Stimulated activated CD8-positive, alpha-beta memory T cell treated with anti-CD3 and anti-CD28 coated beads, Interleukin-4, amount 100 ng/mL, for 4 hours (primary cell): ENCODE data around the gene MYL7.
"Not testable (repeated sequence)": the region's sequence is repeated elsewhere in the genome, so short reads cannot be mapped to it uniquely, and the experiment has no call there.

ENCODE experiments used
- DNase-seq, 2 donors: peaks; one replicate each; pipeline ENCODE4 v3.0.0-alpha.2; 2020; ENCODE audit warnings: low read depth in 2 of 2, low spot score in 1 of 2

MYL7 gene, protein sequence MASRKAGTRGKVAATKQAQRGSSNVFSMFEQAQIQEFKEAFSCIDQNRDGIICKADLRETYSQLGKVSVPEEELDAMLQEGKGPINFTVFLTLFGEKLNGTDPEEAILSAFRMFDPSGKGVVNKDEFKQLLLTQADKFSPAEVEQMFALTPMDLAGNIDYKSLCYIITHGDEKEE

DNA sequence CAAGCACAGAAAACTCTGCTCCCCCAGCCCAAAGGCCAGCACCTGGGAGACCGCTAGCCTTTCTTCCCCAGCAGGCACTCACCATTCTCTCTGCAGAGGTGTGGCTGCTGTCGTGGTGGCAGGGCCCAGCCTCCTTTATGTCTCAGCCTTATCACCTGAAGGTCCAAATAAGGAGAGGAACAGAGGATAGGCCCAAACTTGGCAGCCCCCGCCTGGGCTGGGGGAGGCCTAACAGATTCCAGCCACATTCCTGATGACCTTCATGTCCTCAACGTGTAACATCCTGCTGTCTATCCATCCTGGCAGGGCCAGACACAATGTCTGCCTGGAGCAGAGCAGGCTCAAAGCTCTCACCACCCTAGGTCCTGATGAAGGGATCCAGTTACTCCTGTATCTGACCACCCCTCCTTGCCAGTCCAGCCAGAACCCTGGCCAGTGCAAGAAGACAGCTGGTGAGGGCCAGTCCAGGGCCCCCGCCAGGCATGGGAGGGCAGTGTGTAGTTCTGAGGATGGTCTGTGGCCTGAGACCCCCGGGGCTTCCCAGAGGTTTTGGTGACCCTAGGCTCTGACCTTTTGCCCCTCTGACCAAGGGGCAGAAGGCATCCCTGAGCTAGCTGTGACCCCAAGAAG, at the start of gene MYL7:
TSS of gene MYL7 (minus strand) at position 112 of the 630 bp plus-strand sequence. CDS start at position 85, 27 bp downstream.
- DNase-seq, result no peak

DNA sequence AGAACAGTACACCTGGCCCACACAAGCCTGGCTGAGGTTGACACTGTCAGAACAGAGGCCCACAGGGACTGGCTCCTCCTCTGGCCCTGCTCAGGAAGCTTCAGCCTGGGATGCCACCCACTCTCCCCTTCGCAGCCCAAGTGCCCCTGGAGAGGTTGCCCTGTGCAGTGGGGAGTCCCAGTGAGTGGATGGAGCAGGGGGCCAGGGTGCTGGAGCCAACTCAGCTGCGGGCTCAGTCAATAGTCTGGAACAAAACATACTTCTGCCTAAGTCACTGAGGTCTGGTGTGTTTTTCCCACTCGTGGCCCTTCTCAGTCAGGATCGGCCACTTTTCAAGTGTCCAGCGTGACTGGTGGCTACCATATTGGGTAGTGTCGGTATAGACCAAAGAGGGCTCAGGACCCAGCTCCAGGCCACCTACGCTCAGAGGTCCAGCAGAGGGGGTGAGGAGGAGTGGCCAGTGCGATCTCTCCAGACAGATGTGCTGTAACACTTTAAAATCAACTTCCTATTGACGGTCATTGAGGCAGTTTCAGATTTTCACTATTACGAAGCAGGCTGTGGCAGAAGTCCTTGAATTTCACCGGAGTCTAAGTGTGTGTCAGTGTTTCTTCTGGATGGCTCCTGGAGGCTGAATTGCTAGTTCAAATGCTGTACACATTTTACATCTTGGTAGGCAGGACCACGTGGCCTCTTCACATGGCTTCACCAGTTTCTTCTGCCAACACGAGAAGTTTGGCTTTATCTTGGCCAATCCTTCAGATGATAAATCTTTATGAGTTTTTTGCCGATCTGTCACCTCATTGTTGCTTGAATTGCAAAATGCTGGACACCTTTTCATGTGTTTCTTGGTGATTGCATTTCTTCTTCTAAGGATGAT, 49.1 kb upstream of the MYL7 start:
- DNase-seq, result no peak

DNA sequence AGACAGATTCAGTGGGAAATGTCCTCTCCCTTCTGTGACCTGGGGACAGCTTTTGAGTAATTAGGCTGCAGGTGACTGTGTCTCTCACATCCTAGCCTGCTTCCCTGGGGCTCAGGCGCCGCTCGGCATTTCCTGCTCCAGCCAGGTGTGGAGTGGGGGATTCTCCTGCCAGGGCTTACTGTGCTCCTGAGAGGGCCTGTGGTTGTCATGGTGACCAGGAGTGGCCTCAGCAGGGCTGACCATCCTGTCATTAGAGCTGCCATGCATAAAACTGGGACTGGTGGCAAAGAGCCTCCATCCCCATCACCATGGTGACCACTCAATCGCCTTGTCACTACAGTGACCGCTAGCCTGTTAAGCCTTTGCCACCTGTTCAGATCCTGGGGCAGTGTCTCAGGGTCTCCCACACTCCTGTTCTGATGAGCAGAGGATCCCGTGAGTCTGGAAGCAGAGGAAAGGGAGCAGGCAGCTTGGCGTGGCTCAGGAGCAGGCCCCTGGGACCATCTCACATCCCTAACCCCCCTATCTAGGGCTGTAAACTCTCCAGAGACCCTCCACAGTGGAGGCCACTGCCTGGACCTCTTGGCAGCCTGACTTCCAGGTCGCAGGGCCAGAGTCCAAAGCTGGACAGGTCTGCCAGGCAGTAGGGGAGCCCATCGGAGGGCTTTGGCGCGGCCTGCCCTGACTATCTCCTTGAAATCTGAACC, 48.3 kb upstream of the MYL7 start, which contains the start of gene GCK:
TSS of gene GCK (minus strand) at position 154 of the 707 bp plus-strand sequence. CDS start 486 bp downstream, outside the sequence.
- DNase-seq, result no peak

GRCh38 chr7:44188480-44189225, 47.5 kb upstream of the MYL7 start:
- no peak for DNase-seq

DNA sequence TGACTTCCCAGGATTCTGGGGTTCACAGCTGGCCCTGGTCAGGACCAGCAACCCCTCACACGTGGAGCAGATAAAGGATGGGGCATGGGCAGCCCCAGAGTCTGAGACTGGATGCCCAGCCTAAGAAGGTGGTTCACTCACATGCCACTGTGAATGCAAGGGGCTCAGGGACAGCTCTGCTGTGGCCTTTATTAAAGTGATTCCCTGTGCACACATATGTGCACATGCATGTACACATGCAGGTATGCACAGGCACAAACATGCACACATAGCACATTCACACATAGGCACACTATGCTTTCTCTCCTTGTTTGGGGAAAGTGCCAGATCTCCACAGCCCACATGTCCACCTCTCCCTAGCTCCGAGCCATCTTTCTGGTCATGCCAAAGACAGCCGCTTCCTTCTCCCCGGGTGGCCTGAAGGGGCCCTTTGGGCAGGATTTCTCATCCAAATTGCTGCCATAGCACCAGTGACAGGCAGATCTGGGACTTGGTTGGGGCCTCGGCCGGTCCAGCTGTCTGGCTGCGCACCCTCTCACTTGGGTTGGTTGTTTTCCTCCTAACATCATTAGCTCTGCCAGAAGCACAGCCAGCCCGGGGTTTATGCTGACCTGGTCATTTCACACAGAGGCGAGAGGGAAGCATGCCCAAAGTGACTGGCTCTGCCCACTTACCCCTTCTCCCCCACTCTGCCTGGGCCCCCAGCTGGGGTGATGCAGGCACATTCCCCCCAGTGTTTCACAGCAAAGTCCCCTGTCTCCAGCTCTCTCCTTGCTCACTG, 46.7 kb upstream of the MYL7 start:
- no peak for DNase-seq

GRCh38 chr7:44186736-44187135, 45.6 kb upstream of the MYL7 start:
- no peak for DNase-seq

- no peak for DNase-seq
Observed at GRCh38 chr7:44185729-44186128, 44.6 kb upstream of the MYL7 start.

DNA sequence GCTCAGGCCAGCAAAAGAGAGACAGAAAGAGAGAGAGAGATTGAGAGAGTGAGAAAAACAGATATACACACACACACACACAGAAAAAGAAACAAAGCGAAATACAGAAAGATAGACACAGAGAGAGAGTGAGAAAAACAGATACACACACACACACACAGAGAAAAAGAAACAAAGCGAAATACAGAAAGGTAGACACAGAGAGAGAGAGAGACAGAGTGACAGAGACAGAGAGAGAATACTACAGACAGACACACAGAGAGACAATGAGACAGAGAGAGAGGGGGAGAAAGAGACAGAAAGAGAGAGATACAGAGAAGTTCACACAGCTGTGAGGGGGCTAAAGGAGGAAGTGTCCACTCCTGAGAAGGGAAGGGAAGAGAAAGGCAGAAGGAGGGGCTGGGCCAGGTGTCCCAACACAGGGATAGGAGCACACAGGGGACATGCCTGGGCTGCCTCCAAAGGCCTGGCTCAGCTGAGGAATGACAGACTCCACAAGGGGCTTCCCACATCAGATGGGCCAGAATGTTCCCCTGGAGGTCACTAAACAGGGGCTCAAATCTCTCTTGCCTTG, 43.8 kb upstream of the MYL7 start:
- DNase-seq, result no peak

GRCh38 chr7:44184206-44184872, 43.2 kb upstream of the MYL7 start:
- DNase-seq, result no peak

DNA sequence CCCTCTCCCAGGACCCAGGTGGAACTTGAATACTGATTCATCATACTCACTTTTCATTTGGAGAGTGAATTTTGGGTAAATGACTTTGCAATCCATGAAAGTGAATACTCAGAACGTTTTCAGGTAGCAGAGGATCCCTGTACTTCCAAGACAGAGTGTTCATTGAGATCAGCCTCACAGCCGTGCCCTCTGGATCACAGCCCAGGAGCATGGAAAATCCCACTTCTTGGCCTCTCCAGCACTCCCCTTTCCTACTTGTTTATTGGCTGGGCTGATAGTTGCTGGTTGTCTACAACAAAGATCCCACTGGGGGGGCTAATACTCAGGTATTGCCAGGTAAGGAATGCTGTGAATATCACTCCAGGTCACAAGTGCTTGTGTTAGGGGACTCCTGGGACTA, 42.3 kb upstream of the MYL7 start:
- no peak for DNase-seq

- no peak for DNase-seq
Observed at GRCh38 chr7:44182827-44183226, 41.7 kb upstream of the MYL7 start.

- DNase-seq, result no peak
Observed at GRCh38 chr7:44180631-44181030, 39.5 kb upstream of the MYL7 start.

- no peak for DNase-seq
Observed at GRCh38 chr7:44177570-44178131, 36.5 kb upstream of the MYL7 start.

DNA sequence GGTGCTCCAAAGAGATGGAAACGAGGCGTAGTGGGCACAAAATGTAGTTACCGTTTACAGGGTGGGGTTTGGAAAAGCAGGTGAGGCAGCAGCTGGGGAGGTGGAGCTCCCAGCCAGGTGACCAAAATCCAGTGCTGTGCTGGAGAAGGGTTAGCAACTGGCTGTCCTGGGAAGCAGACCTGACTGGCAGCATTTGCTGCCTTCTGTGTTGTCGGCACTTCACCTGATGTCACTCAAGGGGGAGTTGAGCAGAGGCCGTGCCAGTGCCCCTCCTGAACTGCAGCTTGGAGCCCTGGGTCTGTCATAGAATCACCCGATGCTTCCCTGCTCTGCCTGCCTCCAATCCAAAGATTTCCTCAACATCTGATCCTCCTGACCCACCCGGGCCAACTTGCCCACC, 35.4 kb upstream of the MYL7 start:
- DNase-seq, result no peak

DNA sequence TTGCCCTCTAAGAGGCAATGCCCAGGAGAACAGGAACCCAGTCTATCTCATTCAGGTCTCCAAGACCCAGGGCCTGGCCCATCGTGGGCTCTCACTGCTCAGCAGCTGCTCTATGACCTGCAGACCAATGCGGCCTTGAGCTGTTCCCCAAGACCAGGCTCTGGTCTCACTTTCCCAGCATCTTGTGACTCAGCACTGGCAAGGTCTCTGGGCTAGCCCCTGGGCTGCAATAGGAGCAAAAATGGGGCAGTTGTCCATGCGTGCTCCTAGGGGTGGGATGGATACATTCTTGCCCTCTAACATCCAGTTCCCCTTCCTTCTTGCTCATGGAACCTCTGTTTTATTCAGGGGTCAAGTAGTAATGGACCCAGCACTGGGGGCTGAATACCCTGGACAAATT, 34.6 kb upstream of the MYL7 start:
- no peak for DNase-seq

GRCh38 chr7:44174694-44174948, 33.5 kb upstream of the MYL7 start:
- DNase-seq, result not testable (repeated sequence)

DNA sequence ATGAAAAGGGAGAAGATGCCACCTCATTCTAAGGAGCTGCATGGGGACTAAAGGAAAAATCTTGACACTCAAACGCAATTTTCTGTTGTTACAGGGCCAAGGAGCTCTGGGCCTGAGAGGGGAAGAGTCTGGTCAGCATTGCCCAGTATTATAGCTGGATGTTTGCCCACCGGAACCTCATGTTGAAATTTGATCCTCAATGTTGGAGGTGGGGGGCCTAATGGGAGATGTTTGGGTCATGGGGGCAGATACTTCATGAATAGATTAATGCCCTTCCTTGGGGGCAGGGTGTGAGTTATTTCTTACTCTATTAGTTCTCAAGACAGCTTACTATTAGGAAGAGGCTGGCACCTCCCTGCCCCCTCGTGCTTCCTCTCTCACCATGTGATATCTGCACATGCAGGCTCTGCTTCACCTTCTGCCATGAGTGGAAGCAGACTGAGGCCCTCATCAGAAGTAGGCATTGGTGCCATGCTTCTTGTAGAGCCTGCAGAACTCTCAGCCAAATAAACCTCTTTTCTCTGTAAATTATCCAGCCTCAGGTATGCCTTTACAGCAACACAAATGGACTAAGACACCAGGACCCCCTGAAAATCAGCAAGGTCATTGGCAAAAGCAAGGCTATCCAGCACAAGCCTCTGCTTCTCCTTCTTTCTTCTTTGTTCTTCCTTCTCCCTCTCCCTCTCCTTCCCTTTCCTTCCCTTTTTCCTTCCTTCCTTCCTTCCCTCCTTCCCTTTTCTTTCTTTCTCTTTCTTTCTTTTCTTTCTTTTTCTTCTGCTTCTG, 33.0 kb upstream of the MYL7 start:
- DNase-seq, result no peak

DNA sequence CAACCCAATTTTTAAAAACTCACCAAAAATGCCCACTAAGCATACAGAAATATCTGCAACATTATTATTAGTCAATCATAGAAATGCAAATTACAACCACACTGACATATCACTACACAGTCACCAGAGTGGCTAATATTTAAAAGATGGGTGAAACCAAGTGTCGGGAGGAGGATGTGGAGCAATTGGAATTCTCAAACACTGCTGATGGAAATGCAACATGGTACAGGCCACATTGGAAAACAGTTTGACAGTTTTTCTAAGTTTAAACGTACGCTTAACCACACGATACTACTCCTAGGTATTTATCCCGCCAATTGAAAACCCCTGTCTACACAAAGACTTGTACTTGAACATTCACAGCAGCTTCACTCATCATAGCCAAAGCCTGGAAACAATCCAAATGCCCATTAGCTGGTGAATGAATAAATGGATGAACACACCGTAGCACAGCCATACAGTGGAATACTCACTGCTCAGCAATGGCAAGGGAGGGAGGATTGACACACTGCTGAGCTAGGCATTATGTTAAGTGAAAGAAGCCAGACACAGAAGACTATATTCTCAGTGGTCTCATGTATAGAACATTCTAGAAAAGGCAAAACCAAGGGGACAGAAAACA, 31.8 kb upstream of the MYL7 start:
- no peak for DNase-seq
